HCT116 (cell line): Measurements from ENCODE around the gene UBN1.

Experiments used
- EGR1 ChIP-seq: IDR thresholded peaks from 2 replicates; pipeline ENCODE4 v1.6.1; 2012; ENCODE audit warnings: low read depth
- EZH2 ChIP-seq: fragments of 200-600 bp; sonication (generic); IDR thresholded peaks from 2 replicates; pipeline ENCODE4 v1.6.1; 2017; ENCODE audit warnings: antibody characterized with exemption, mixed run types
- EZH2phosphoT487 ChIP-seq: fragments of 200-600 bp; IDR thresholded peaks from 2 replicates; pipeline ENCODE4 v1.6.1; 2018; ENCODE audit warnings: antibody characterized with exemption, borderline replicate concordance
- FOSL1 ChIP-seq: IDR thresholded peaks from 2 replicates; pipeline ENCODE4 v1.6.1; 2012; ENCODE audit warnings: low read depth
- POLR2A ChIP-seq: IDR thresholded peaks from 2 replicates; pipeline ENCODE4 v1.7.0; 2011; ENCODE audit warnings: borderline replicate concordance; ENCODE audit not compliant: insufficient read depth, insufficient read length; ENCODE audit errors: extremely low read depth
- SIN3A ChIP-seq: IDR thresholded peaks from 2 replicates; pipeline ENCODE4 v1.6.1; 2012; ENCODE audit warnings: low read depth
- ZNF274 ChIP-seq: fragments of 200-500 bp; sonication (Bioruptor generic); IDR thresholded peaks from 2 replicates; pipeline ENCODE4 v1.6.1; 2014; ENCODE audit warnings: mild to moderate bottlenecking, low read depth, low read length, inconsistent platforms
- TF ChIP-seq, protein P1 (sequence below), 3 experiments: fragments of 200-600 bp in 1 of 3; sonication (generic) in 1 of 3; IDR thresholded peaks in 2 of 3; conservative IDR thresholded peaks in 1 of 3; 2 replicates each; pipeline ENCODE4 v1.5.1; 2012 to 2017; ENCODE audit warnings: low read depth in 2 of 3, low read length in 2 of 3, antibody characterized with exemption in 1 of 3, borderline replicate concordance in 1 of 3, control low read depth in 1 of 3, mild to moderate bottlenecking in 1 of 3, mixed read lengths in 1 of 3, mixed run types in 1 of 3, moderate library complexity in 1 of 3; ENCODE audit not compliant: insufficient read depth in 1 of 3

GRCh38 chr16:4860727-4861342 lies 13.6 kb downstream of the UBN1 start:
- TF ChIP-seq EZH2, result no peak
- TF ChIP-seq, protein P1, sequence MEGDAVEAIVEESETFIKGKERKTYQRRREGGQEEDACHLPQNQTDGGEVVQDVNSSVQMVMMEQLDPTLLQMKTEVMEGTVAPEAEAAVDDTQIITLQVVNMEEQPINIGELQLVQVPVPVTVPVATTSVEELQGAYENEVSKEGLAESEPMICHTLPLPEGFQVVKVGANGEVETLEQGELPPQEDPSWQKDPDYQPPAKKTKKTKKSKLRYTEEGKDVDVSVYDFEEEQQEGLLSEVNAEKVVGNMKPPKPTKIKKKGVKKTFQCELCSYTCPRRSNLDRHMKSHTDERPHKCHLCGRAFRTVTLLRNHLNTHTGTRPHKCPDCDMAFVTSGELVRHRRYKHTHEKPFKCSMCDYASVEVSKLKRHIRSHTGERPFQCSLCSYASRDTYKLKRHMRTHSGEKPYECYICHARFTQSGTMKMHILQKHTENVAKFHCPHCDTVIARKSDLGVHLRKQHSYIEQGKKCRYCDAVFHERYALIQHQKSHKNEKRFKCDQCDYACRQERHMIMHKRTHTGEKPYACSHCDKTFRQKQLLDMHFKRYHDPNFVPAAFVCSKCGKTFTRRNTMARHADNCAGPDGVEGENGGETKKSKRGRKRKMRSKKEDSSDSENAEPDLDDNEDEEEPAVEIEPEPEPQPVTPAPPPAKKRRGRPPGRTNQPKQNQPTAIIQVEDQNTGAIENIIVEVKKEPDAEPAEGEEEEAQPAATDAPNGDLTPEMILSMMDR (IDR thresholded peaks at IDR 0.05 in 2 of 3, conservative IDR thresholded peaks at IDR 0.05 in 1 of 3; ENCODE audit: borderline replicate concordance in 1 of 3, insufficient read depth in 1 of 3, low read depth in 2 of 3, low read length in 2 of 3), result no peak
- no peak for TF ChIP-seq FOSL1
- TF ChIP-seq EGR1, result no peak
- TF ChIP-seq POLR2A, result no peak
- no peak for TF ChIP-seq SIN3A
- TF ChIP-seq EZH2phosphoT487, result no peak
- TF ChIP-seq ZNF274, result no peak
